ENCODE measurements around the gene FBXW7. TPM values are rescaled to one million over a fixed set of nuclear protein-coding genes. Genes with fewer than 3 reads are reported as not detected.
A peak's percentile ranks its signal among the peaks of the same experiment; 100 is the strongest.

The FBXW7 gene
- total RNA-seq, 2 experiments from 2014 or later = 128 to 140 TPM

DNA sequence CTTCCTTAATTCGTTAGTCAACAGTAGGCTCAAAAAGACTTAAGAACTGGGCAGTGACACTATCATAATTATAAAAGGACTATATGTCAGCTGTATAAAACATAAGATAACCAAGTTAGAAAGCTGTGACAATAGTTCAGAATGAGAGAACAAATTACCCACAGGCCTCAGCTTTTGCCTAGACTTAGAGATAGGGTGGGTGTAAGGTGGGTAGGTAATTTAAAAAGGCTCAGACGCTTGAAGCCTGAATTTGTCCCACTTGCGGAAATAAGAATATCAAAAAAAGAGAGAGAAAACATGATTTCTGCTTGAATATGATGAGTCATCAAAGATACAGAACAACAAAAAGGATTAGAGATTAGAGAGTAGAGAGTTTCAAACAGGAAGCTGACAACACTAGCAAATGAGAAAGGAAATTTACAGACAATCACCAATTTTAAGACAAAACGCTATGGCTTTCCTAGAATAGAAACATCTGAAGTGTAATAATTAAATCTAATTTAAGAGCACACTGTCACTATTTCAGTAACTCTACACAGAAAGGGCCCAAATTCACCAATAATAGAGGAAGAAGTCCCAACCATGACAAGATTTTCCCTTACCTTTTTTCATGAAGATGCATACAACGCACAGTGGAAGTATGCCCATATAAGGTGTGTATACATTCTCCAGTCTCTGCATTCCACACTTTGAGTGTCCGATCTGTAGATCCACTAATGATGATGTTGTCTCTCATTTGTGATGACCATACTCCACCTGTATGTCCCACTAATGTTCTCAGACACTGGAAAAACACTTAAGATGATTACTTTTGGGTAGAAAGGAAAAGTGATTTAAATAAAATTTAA is 208.1 kb downstream of the FBXW7 start:
- H3K27ac ChIP-seq (ENCODE audit: low read depth in 1 of 2, low read length in 2 of 2) = no peak overlapping the region
- Mint-ChIP-seq H3K9me3 (no peaks in the 10 kb centered on the region), H3K36me3 (ENCODE audit: low read depth) (peaks cover 85% of the 10 kb centered on the region), H3K27me3 (no peaks in the 10 kb centered on the region), H3K4me3 (peak overlapping the region; percentile 64), H3K4me1 (ENCODE audit: low read depth) (peaks cover 26% of the 10 kb centered on the region), H3K27ac (peak overlapping the region; percentile 66)
- peaks cover 42% of the 10 kb centered on the region for H3K36me3 ChIP-seq (ENCODE audit: insufficient read depth, low read length)
- H3K27me3 ChIP-seq (ENCODE audit: control insufficient read depth in 1 of 2, insufficient read depth in 2 of 2, low read length in 2 of 2) = no peaks in the 10 kb centered on the region
- peak; percentile 68 for ATAC-seq (ENCODE audit: poor library complexity)
- TF ChIP-seq CTCF (IDR thresholded peaks at IDR 0.05) = no peak
- intact Hi-C loops (cut with DNase I, micrococcal nuclease) = no loop called here
- DNase-seq = peak in 3 of 14 experiments; percentile 10 to 45 (median 12)
- CTCF ChIA-PET = no interaction called here
- H3K4me3 ChIP-seq (ENCODE audit: low read length) = no peak overlapping the region
- no peaks in the 10 kb centered on the region for H3K4me1 ChIP-seq (ENCODE audit: insufficient read depth, low read length)
- H3K9me3 ChIP-seq (ENCODE audit: control insufficient read depth in 1 of 2, insufficient read depth in 1 of 2, low read length in 2 of 2) = no peaks in the 10 kb centered on the region
- POLR2A ChIA-PET = interaction anchor here (0.6 to 2.2 kb wide), 4 partner anchors 9 to 227 kb away, joined by 3 to 8 read pairs (median 3); no protein-coding TSS in a partner anchor

- no peak overlapping the region for H3K4me3 ChIP-seq (ENCODE audit: low read length)
- H3K36me3 ChIP-seq (ENCODE audit: insufficient read depth, low read length) = peaks cover 44% of the 10 kb centered on the region
- H3K9me3 Mint-ChIP-seq = no peaks in the 10 kb centered on the region
- ChIA-PET CTCF (no interaction called here), POLR2A (no interaction called here)
- no peak overlapping the region for H3K4me3 Mint-ChIP-seq
- no peak overlapping the region for H3K27ac ChIP-seq (ENCODE audit: low read depth in 1 of 2, low read length in 2 of 2)
- peaks cover 80% of the 10 kb centered on the region for H3K36me3 Mint-ChIP-seq (ENCODE audit: low read depth)
- H3K27me3 ChIP-seq (ENCODE audit: control insufficient read depth in 1 of 2, insufficient read depth in 2 of 2, low read length in 2 of 2) = no peaks in the 10 kb centered on the region
- no peak for ATAC-seq (ENCODE audit: poor library complexity)
- no peaks in the 10 kb centered on the region for H3K4me1 ChIP-seq (ENCODE audit: insufficient read depth, low read length)
- peaks cover 26% of the 10 kb centered on the region for H3K4me1 Mint-ChIP-seq (ENCODE audit: low read depth)
- intact Hi-C loops (cut with DNase I, micrococcal nuclease) = no loop called here
- no peak for TF ChIP-seq CTCF (IDR thresholded peaks at IDR 0.05)
- H3K9me3 ChIP-seq (ENCODE audit: control insufficient read depth in 1 of 2, insufficient read depth in 1 of 2, low read length in 2 of 2) = no peaks in the 10 kb centered on the region
- no peak for DNase-seq
- no peak overlapping the region for H3K27ac Mint-ChIP-seq
- H3K27me3 Mint-ChIP-seq = no peaks in the 10 kb centered on the region
Measured at GRCh38 chr4:152325831-152326230, 210.1 kb downstream of the FBXW7 start.

- intact Hi-C loops (cut with DNase I, micrococcal nuclease) = no loop called here
- Histone ChIP-seq H3K36me3 (ENCODE audit: insufficient read depth, low read length) (peaks cover 37% of the 10 kb centered on the region), H3K9me3 (ENCODE audit: control insufficient read depth in 1 of 2, insufficient read depth in 1 of 2, low read length in 2 of 2) (no peaks in the 10 kb centered on the region), H3K27ac (ENCODE audit: low read depth in 1 of 2, low read length in 2 of 2) (no peak overlapping the region), H3K27me3 (ENCODE audit: control insufficient read depth in 1 of 2, insufficient read depth in 2 of 2, low read length in 2 of 2) (no peaks in the 10 kb centered on the region), H3K4me1 (ENCODE audit: insufficient read depth, low read length) (no peaks in the 10 kb centered on the region), H3K4me3 (ENCODE audit: low read length) (no peak overlapping the region)
- DNase-seq = no peak
- ChIA-PET CTCF (no interaction called here), POLR2A (no interaction called here)
- Mint-ChIP-seq H3K4me3 (no peak overlapping the region), H3K27me3 (no peaks in the 10 kb centered on the region), H3K4me1 (ENCODE audit: low read depth) (peaks cover 16% of the 10 kb centered on the region), H3K27ac (no peak overlapping the region), H3K9me3 (no peaks in the 10 kb centered on the region), H3K36me3 (ENCODE audit: low read depth) (peaks cover 64% of the 10 kb centered on the region)
- TF ChIP-seq CTCF (IDR thresholded peaks at IDR 0.05) = no peak
- ATAC-seq (ENCODE audit: poor library complexity) = no peak
Measured at GRCh38 chr4:152323221-152323620, 212.7 kb downstream of the FBXW7 start.

All from CD4-positive, alpha-beta T cell (primary cell).